Peyer's patch (tissue), 4 donors: ENCODE measurements around the gene RHBDL3.

Source experiments
- POLR2A ChIP-seq, 2 donors: fragments of 450-650 bp; IDR thresholded peaks; one replicate each; pipeline ENCODE4 v1.5.1; 2017; ENCODE audit warnings: antibody characterized with exemption in 2 of 2, mild to moderate bottlenecking in 2 of 2, moderate library complexity in 2 of 2
- TF ChIP-seq, protein P1 (sequence below), 6 experiments: fragments of 450-650 bp in 4 of 6; fragments of 200-600 bp in 2 of 6; sonication (generic) in 1 of 6; IDR thresholded peaks; one replicate each; pipeline ENCODE4 v1.5.1; 2017 to 2019; ENCODE audit warnings: antibody characterized with exemption in 6 of 6, mild to moderate bottlenecking in 3 of 6, moderate library complexity in 1 of 6

DNA sequence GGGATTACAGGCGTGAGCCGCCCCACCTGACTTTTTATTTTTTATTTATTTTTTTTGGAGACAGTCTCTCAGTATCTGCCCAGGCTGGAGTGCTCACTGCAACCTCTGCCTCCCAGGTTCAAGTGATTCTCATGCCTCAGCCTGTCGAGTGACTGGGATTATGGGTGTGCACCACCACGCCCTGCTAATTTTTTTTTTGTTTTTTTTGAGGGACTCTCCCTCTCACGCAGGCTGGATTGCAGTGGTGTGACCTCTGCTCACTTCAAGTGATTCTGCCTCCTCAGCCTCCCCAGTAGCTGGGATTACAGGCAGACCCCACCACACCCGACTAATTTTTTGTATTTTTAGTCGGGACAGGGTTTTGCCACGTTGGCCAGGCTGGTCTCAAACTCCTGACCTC, 92.0 kb downstream of the RHBDL3 start:
- TF ChIP-seq POLR2A (IDR thresholded peaks at IDR 0.05) = no peak
- TF ChIP-seq, protein P1, sequence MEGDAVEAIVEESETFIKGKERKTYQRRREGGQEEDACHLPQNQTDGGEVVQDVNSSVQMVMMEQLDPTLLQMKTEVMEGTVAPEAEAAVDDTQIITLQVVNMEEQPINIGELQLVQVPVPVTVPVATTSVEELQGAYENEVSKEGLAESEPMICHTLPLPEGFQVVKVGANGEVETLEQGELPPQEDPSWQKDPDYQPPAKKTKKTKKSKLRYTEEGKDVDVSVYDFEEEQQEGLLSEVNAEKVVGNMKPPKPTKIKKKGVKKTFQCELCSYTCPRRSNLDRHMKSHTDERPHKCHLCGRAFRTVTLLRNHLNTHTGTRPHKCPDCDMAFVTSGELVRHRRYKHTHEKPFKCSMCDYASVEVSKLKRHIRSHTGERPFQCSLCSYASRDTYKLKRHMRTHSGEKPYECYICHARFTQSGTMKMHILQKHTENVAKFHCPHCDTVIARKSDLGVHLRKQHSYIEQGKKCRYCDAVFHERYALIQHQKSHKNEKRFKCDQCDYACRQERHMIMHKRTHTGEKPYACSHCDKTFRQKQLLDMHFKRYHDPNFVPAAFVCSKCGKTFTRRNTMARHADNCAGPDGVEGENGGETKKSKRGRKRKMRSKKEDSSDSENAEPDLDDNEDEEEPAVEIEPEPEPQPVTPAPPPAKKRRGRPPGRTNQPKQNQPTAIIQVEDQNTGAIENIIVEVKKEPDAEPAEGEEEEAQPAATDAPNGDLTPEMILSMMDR (IDR thresholded peaks at IDR 0.05) = no peak
